ENCODE results near the gene TCEA2.

TCEA2 gene

DNA sequence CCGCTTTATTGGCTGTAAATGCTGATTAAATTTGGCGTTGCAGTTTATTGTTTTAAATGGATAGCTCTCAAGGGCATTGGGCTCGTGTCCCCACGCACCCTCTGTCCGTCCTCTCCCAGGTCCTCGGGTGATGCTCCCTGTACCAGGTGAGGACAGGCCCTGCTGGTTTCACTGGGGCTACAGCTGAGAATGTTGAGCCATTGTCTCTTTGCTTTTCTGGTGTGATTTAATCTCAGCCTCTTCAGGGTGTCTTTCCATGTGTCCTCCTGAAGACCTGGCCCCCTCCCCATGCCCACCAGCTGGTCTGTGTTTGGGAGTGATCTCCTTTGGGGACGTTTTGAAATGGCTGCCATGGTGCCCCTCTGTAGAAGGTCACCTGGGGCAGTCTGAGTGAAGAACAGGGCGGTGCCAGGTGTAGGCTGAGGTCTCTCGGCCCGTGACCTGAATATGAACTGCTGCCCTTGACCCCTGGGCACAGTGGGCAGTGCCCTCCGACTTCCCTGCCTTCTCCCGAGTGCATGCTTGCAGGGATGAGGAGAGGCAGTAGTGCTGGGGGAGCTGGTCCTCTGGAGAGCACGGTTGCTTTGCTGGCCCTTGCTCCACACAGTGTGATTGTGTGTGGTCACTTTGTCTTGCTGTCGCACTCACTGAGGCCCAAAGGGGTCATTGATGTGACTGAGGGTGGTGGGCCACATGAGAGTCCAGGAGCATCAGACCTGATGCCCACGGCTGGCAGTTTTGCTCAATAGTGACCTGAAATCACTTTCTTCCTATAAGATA, 39.4 kb upstream of the TCEA2 start:
- H3K79me2 ChIP-seq, result peaks cover 25% of the 10 kb centered on the region
- H3K4me3 ChIP-seq (ENCODE audit: low read depth, low read length), result no peak overlapping the region
- TF ChIP-seq, protein P1, sequence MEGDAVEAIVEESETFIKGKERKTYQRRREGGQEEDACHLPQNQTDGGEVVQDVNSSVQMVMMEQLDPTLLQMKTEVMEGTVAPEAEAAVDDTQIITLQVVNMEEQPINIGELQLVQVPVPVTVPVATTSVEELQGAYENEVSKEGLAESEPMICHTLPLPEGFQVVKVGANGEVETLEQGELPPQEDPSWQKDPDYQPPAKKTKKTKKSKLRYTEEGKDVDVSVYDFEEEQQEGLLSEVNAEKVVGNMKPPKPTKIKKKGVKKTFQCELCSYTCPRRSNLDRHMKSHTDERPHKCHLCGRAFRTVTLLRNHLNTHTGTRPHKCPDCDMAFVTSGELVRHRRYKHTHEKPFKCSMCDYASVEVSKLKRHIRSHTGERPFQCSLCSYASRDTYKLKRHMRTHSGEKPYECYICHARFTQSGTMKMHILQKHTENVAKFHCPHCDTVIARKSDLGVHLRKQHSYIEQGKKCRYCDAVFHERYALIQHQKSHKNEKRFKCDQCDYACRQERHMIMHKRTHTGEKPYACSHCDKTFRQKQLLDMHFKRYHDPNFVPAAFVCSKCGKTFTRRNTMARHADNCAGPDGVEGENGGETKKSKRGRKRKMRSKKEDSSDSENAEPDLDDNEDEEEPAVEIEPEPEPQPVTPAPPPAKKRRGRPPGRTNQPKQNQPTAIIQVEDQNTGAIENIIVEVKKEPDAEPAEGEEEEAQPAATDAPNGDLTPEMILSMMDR (IDR thresholded peaks at IDR 0.05), result no peak
- H3K9me3 ChIP-seq (ENCODE audit: control insufficient read depth, low read length), result no peaks in the 10 kb centered on the region
- no peak overlapping the region for H3K4me2 ChIP-seq (ENCODE audit: low read length)
- no peak overlapping the region for H3K9ac ChIP-seq
- no peak overlapping the region for H3K27ac ChIP-seq
- H3K27me3 ChIP-seq (ENCODE audit: control insufficient read depth, insufficient read depth, low read length), result no peaks in the 10 kb centered on the region
- H2AFZ ChIP-seq, result no peak overlapping the region
- no peaks in the 10 kb centered on the region for H3K36me3 ChIP-seq (ENCODE audit: control insufficient read depth, insufficient read depth, low read length)
- no peaks in the 10 kb centered on the region for H3K4me1 ChIP-seq

DNA sequence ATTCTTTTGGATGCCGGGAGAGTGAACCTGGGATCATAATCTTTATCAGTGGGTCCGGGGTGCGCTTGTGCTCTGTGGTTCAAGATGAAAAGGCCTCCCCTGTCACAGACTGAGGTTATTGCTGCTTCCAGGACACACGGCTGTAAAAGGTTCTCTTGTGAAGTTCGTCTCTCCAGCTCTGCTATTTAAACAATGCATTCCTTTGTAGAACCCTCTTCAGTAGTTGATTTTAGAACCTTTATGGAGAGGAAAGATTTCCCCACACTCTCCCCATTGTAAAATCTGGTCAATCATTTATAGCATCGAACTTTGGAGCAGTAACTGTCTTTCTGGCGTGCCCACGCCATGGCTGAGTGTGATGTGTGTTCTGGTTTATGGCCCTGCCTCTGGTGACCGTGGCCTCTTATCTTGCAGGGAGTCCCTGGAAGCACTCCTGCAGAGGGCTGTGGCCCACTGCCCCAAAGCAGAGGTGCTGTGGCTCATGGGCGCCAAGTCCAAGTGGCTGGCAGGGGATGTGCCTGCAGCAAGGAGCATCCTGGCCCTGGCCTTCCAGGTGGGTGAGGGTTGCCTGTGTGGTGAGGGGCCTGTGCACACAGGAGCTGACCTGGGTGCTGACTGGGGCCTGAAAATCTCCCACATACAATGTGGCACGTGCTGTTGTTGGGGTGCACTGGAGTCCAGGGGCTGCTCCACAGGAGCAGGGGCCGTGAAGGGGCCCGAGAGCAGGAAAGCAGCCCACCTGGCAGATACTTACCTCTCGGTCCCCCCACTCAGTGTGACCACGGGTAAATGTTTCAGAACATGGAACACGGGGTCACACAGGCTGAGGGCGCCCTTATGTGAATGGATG, 38.6 kb upstream of the TCEA2 start:
- H3K36me3 ChIP-seq (ENCODE audit: control insufficient read depth, insufficient read depth, low read length), result no peaks in the 10 kb centered on the region
- H2AFZ ChIP-seq, result no peak overlapping the region
- H3K9me3 ChIP-seq (ENCODE audit: control insufficient read depth, low read length), result no peaks in the 10 kb centered on the region
- H3K27ac ChIP-seq, result no peak overlapping the region
- H3K4me1 ChIP-seq, result no peaks in the 10 kb centered on the region
- H3K79me2 ChIP-seq, result peaks cover 24% of the 10 kb centered on the region
- H3K4me2 ChIP-seq (ENCODE audit: low read length), result no peak overlapping the region
- no peak overlapping the region for H3K4me3 ChIP-seq (ENCODE audit: low read depth, low read length)
- TF ChIP-seq, protein P1 (IDR thresholded peaks at IDR 0.05), result no peak
- H3K9ac ChIP-seq, result no peak overlapping the region
- H3K27me3 ChIP-seq (ENCODE audit: control insufficient read depth, insufficient read depth, low read length), result no peaks in the 10 kb centered on the region

DNA sequence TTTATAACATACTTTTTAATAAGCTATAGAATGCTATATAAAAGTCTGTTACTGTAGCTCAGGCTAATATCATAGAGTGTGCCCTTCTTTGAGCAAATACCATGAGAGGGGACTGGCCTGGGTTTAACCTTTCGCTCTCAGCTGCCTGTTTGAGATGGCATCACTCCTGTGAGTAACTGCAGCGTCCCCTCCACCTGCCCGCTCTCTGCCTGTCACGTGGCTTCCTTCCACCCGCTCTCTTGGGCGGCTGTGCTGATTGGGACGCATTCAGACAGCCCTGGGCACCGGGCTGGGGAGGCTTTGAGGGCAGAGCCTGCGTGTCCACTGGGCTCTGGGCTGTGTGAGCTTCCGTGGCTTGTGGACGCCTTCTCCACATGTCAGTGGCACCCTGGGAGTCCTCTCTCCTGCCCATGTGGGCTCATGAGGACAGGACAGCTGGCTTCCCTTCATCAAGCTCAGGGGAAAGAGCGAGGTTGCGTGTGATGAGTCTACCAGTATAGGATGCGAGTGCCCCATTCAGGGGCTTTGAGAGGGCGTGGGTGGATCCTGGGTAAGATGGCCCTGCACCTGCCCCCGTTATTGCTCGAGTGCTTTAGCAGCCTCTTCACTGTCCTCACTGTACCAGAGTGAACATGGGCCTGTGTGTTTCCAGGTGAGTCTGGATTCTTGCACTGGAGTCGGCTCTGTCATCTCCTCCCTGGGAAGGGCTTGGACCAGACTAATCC, 37.7 kb upstream of the TCEA2 start:
- TF ChIP-seq, protein P1 (IDR thresholded peaks at IDR 0.05), result no peak
- peaks cover 20% of the 10 kb centered on the region for H3K79me2 ChIP-seq
- H3K36me3 ChIP-seq (ENCODE audit: control insufficient read depth, insufficient read depth, low read length), result no peaks in the 10 kb centered on the region
- H3K9ac ChIP-seq, result no peak overlapping the region
- no peaks in the 10 kb centered on the region for H3K4me1 ChIP-seq
- H2AFZ ChIP-seq, result no peak overlapping the region
- no peak overlapping the region for H3K4me2 ChIP-seq (ENCODE audit: low read length)
- H3K27me3 ChIP-seq (ENCODE audit: control insufficient read depth, insufficient read depth, low read length), result no peaks in the 10 kb centered on the region
- no peak overlapping the region for H3K4me3 ChIP-seq (ENCODE audit: low read depth, low read length)
- H3K9me3 ChIP-seq (ENCODE audit: control insufficient read depth, low read length), result no peaks in the 10 kb centered on the region
- H3K27ac ChIP-seq, result no peak overlapping the region

DNA sequence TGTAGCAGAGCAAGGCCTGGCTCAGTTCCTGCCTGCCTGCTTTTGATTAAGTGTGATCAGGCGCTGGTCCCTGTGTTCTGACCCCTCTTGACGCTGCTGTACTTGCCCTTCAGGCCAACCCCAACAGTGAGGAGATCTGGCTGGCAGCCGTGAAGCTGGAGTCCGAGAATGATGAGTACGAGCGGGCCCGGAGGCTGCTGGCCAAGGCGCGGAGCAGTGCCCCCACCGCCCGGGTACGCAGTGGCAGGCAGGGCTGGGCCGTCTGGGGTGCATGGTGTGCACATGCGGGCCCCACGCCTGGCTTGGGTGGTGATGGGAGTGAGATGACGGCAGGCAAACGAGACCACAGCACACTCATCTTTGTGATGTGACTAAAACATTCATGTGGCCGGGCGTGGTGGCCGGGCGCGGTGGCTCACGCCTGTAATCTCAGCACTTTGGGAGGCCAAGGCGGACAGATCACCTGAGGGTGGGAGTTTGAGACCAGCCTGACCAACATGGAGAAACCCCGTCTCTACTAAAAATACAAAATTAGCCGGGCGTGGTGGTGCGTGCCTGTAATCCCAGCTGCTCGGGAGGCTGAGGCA, 37.1 kb upstream of the TCEA2 start:
- Histone ChIP-seq H3K9me3 (ENCODE audit: control insufficient read depth, low read length) (no peaks in the 10 kb centered on the region), H3K4me2 (ENCODE audit: low read length) (no peak overlapping the region), H2AFZ (no peak overlapping the region), H3K27me3 (ENCODE audit: control insufficient read depth, insufficient read depth, low read length) (no peaks in the 10 kb centered on the region), H3K4me3 (ENCODE audit: low read depth, low read length) (no peak overlapping the region), H3K4me1 (no peaks in the 10 kb centered on the region), H3K36me3 (ENCODE audit: control insufficient read depth, insufficient read depth, low read length) (no peaks in the 10 kb centered on the region), H3K9ac (no peak overlapping the region), H3K79me2 (peaks cover 20% of the 10 kb centered on the region), H3K27ac (no peak overlapping the region)
- TF ChIP-seq, protein P1 (IDR thresholded peaks at IDR 0.05), result no peak

All from parathyroid adenoma (tissue), 2 donors.